ENCODE data around the gene PRDM2.

Gene PRDM2

DNA sequence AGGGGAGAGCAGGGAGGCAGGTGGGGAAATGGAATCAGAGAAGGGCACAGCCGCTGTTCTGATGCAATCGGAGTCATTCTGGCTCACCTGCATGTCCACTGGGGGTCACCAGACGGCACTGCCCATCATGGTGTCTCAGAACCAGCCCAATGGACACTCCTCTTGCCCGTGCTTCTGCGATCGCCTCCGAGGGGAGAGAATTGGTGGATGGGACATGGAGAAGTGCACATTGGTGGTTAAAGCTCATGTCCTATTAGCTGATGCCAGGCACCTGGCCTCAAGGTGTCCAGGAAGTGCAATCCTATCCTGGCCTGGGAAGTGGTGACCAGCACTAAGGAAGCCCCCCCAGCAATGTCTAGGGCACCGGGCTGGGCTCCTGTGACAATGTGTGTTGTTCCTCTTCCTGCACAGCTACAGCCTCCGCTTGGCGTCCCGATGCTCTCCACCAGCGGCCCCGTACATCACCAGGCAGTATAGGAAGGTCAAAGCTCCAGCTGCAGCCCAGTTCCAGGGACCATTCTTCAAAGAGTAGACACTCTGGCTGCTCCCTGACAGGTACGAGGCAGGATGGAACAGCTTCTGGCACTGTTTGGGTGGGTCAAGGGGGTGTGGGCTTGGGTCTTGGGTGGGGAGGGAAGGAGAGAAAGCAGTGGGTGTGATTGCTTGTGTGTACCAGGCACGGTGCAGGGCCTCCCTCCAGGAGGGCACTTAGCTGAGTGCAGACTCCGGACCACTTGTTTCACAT is 116.2 kb downstream of the PRDM2 start:
- Histone ChIP-seq H3K4me1 (ENCODE audit: insufficient read depth, insufficient read length) (no peaks in the 10 kb centered on the region), H3K4me3 (ENCODE audit: insufficient read length, low read depth) (no peak overlapping the region), H3K36me3 (ENCODE audit: insufficient read depth, insufficient read length, low read length) (no peaks in the 10 kb centered on the region), H3K9ac (ENCODE audit: insufficient read length, low read depth) (no peak overlapping the region), H3K27me3 (ENCODE audit: insufficient read depth, insufficient read length) (no peaks in the 10 kb centered on the region), H3K9me3 (ENCODE audit: insufficient read depth, low read length) (no peaks in the 10 kb centered on the region)
- no peak for DNase-seq (ENCODE audit: low read depth, low spot score)
- TF ChIP-seq ZNF274 (IDR thresholded peaks at IDR 0.05; ENCODE audit: low read depth, low read length) (no peak), YY1 (IDR thresholded peaks at IDR 0.05; ENCODE audit: insufficient read depth, insufficient read length) (no peak), SUZ12 (IDR thresholded peaks at IDR 0.05; ENCODE audit: extremely low read depth, insufficient read depth, insufficient read length) (no peak)

DNA sequence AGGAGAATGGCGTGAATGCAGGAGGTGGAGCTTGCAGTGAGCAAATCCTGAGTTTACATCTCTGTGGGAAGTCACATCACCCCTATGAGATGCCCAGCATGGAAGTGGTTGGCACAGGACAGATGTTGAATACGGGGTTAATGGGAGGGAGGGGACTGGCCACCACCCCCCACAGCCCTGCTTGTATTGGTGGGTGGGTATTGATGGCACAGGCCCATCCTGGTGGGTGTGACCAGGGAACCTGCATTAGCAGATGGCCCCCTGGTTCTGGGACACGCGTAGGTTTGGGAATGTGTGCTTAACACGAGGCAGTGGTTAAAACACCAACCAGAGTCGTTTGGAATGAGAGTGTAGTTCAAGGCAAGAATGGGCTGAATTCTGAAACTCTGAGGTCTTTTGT is 117.9 kb downstream of the PRDM2 start:
- DNase-seq (ENCODE audit: low read depth, low spot score) = no peak
- Histone ChIP-seq H3K27me3 (ENCODE audit: insufficient read depth, insufficient read length) (no peaks in the 10 kb centered on the region), H3K4me3 (ENCODE audit: insufficient read length, low read depth) (no peak overlapping the region), H3K9ac (ENCODE audit: insufficient read length, low read depth) (no peak overlapping the region), H3K4me1 (ENCODE audit: insufficient read depth, insufficient read length) (no peaks in the 10 kb centered on the region), H3K9me3 (ENCODE audit: insufficient read depth, low read length) (no peaks in the 10 kb centered on the region), H3K36me3 (ENCODE audit: insufficient read depth, insufficient read length, low read length) (no peaks in the 10 kb centered on the region)
- TF ChIP-seq ZNF274 (IDR thresholded peaks at IDR 0.05; ENCODE audit: low read depth, low read length) = no peak
- no peak for TF ChIP-seq SUZ12 (IDR thresholded peaks at IDR 0.05; ENCODE audit: extremely low read depth, insufficient read depth, insufficient read length)
- no peak for TF ChIP-seq YY1 (IDR thresholded peaks at IDR 0.05; ENCODE audit: insufficient read depth, insufficient read length)

DNA sequence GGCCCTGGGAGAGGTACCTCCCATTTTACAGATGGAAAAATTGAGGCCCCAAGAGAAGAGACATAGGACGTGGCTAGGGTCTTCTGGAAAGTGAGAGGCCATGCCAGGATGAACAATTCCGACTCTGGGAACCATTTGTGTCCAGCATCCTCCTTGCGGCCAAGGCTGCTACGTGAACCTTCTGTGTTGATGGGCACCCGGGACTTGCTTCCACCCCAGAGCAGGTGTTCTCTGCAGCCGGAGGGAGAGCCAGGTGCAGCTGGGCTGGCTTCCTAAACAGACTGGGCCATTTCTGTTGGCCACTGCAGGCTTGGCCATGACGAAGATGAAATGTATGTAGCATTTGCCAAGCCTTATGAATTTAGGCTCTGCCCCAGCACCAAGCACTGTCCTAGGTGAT is 118.9 kb downstream of the PRDM2 start:
- Histone ChIP-seq H3K4me3 (ENCODE audit: insufficient read length, low read depth) (no peak overlapping the region), H3K36me3 (ENCODE audit: insufficient read depth, insufficient read length, low read length) (no peaks in the 10 kb centered on the region), H3K27me3 (ENCODE audit: insufficient read depth, insufficient read length) (no peaks in the 10 kb centered on the region), H3K4me1 (ENCODE audit: insufficient read depth, insufficient read length) (no peaks in the 10 kb centered on the region), H3K9ac (ENCODE audit: insufficient read length, low read depth) (no peak overlapping the region), H3K9me3 (ENCODE audit: insufficient read depth, low read length) (no peaks in the 10 kb centered on the region)
- no peak for DNase-seq (ENCODE audit: low read depth, low spot score)
- TF ChIP-seq SUZ12 (IDR thresholded peaks at IDR 0.05; ENCODE audit: extremely low read depth, insufficient read depth, insufficient read length) (no peak), ZNF274 (IDR thresholded peaks at IDR 0.05; ENCODE audit: low read depth, low read length) (no peak)

DNA sequence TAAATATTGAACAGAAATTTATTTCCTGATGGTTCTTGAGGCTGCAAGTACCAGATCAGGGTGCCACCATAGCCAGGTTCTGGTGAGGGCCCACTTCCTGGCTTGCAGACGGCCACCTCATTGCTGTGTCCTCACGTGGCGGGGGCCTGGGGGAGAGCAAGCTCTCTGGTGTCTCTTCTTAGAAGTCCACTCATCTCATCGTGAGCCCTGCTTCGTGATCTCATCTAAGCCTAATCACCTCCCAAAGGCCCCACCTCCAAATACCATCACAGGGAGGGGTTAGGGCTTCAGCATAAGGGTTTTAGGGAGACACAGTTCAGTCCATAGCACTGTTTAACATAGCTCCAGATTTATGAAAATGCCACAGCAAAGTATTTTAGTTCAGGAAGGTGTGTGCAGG is 119.7 kb downstream of the PRDM2 start:
- no peak overlapping the region for H3K9ac ChIP-seq (ENCODE audit: insufficient read length, low read depth)
- no peak overlapping the region for H3K4me3 ChIP-seq (ENCODE audit: insufficient read length, low read depth)
- no peaks in the 10 kb centered on the region for H3K36me3 ChIP-seq (ENCODE audit: insufficient read depth, insufficient read length, low read length)
- H3K4me1 ChIP-seq (ENCODE audit: insufficient read depth, insufficient read length) = no peaks in the 10 kb centered on the region
- no peaks in the 10 kb centered on the region for H3K27me3 ChIP-seq (ENCODE audit: insufficient read depth, insufficient read length)
- no peak for TF ChIP-seq ZNF274 (IDR thresholded peaks at IDR 0.05; ENCODE audit: low read depth, low read length)
- TF ChIP-seq SUZ12 (IDR thresholded peaks at IDR 0.05; ENCODE audit: extremely low read depth, insufficient read depth, insufficient read length) = no peak
- TF ChIP-seq YY1 (IDR thresholded peaks at IDR 0.05; ENCODE audit: insufficient read depth, insufficient read length) = no peak
- no peaks in the 10 kb centered on the region for H3K9me3 ChIP-seq (ENCODE audit: insufficient read depth, low read length)
- no peak for DNase-seq (ENCODE audit: low read depth, low spot score)

DNA sequence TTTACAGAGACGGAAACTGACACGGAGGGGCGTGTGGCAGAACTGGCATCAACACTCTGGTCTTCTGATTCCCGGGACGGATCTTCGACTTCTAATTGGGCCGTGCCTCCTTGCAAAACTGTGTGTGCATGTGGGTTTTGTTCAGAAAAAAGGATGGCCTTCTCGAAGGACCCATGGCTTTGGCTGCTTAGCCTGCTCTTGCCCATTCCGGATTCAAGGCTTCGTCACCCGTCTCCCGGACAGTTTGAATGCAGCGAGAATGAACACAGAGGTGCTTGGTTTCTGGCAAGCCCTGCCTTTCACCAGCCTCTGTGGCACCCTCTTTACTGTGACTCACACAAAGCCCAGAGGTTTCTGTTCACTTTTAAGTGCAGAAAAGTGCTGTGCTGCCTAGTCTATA is 120.1 kb downstream of the PRDM2 start:
- H3K4me3 ChIP-seq (ENCODE audit: insufficient read length, low read depth) = no peak overlapping the region
- H3K9ac ChIP-seq (ENCODE audit: insufficient read length, low read depth) = no peak overlapping the region
- no peaks in the 10 kb centered on the region for H3K36me3 ChIP-seq (ENCODE audit: insufficient read depth, insufficient read length, low read length)
- no peaks in the 10 kb centered on the region for H3K4me1 ChIP-seq (ENCODE audit: insufficient read depth, insufficient read length)
- DNase-seq (ENCODE audit: low read depth, low spot score) = no peak
- H3K27me3 ChIP-seq (ENCODE audit: insufficient read depth, insufficient read length) = no peaks in the 10 kb centered on the region
- no peak for TF ChIP-seq SUZ12 (IDR thresholded peaks at IDR 0.05; ENCODE audit: extremely low read depth, insufficient read depth, insufficient read length)
- no peak for TF ChIP-seq ZNF274 (IDR thresholded peaks at IDR 0.05; ENCODE audit: low read depth, low read length)
- no peak for TF ChIP-seq YY1 (IDR thresholded peaks at IDR 0.05; ENCODE audit: insufficient read depth, insufficient read length)
- no peaks in the 10 kb centered on the region for H3K9me3 ChIP-seq (ENCODE audit: insufficient read depth, low read length)

DNA sequence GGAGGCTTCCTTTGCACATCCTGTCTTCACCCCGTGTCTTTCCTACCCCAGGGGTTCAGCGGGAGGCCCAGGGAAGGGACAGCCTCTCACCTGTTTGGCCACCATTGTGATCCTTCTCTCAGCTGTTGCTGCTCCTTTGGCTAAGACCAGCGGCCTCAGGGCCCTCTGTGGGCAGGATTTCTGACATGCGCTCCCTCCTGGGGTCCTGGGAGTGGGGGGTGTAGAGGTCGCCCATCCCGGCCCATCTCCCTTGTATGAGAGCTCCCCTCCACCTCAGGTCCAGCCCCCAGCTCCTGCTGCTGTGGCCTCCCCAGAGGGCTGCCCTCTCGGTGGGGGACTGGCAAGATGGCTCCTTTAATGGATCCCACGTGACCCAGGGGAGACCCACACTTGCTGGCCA is 120.5 kb downstream of the PRDM2 start:
- Histone ChIP-seq H3K9ac (ENCODE audit: insufficient read length, low read depth) (no peak overlapping the region), H3K27me3 (ENCODE audit: insufficient read depth, insufficient read length) (no peaks in the 10 kb centered on the region), H3K9me3 (ENCODE audit: insufficient read depth, low read length) (no peaks in the 10 kb centered on the region), H3K4me1 (ENCODE audit: insufficient read depth, insufficient read length) (no peaks in the 10 kb centered on the region), H3K36me3 (ENCODE audit: insufficient read depth, insufficient read length, low read length) (no peaks in the 10 kb centered on the region), H3K4me3 (ENCODE audit: insufficient read length, low read depth) (no peak overlapping the region)
- no peak for DNase-seq (ENCODE audit: low read depth, low spot score)
- TF ChIP-seq YY1 (IDR thresholded peaks at IDR 0.05; ENCODE audit: insufficient read depth, insufficient read length) = no peak
- TF ChIP-seq ZNF274 (IDR thresholded peaks at IDR 0.05; ENCODE audit: low read depth, low read length) = no peak
- TF ChIP-seq SUZ12 (IDR thresholded peaks at IDR 0.05; ENCODE audit: extremely low read depth, insufficient read depth, insufficient read length) = no peak

DNA sequence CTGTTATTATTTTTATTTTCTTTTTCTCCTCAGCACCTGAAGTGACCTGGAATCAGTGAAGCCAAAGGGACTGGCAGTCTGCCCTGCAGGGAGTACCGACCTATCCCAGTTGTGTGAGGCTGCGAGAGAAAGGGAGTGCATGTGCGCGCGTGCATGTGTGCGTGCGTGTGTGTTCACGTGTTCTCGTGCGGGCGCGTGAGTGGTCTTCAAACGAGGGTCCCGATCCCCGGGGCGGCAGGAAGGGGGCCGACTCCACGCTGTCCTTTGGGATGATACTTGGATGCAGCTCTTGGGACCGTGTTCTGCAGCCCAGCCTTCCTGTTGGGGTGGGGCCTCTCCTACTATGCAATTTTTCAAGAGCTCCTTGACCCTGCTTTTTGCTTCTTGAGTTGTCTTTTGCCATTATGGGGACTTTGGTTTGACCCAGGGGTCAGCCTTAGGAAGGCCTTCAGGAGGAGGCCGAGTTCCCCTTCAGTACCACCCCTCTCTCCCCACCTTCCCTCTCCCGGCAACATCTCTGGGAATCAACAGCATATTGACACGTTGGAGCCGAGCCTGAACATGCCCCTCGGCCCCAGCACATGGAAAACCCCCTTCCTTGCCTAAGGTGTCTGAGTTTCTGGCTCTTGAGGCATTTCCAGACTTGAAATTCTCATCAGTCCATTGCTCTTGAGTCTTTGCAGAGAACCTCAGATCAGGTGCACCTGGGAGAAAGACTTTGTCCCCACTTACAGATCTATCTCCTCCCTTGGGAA is 123.3 kb downstream of the PRDM2 start:
- Histone ChIP-seq H3K9ac (ENCODE audit: insufficient read length, low read depth) (no peak overlapping the region), H3K36me3 (ENCODE audit: insufficient read depth, insufficient read length, low read length) (no peaks in the 10 kb centered on the region), H3K4me3 (ENCODE audit: insufficient read length, low read depth) (no peak overlapping the region), H3K9me3 (ENCODE audit: insufficient read depth, low read length) (no peaks in the 10 kb centered on the region), H3K27me3 (ENCODE audit: insufficient read depth, insufficient read length) (no peaks in the 10 kb centered on the region), H3K4me1 (ENCODE audit: insufficient read depth, insufficient read length) (no peaks in the 10 kb centered on the region)
- TF ChIP-seq YY1 (IDR thresholded peaks at IDR 0.05; ENCODE audit: insufficient read depth, insufficient read length) (no peak), ZNF274 (IDR thresholded peaks at IDR 0.05; ENCODE audit: low read depth, low read length) (no peak), SUZ12 (IDR thresholded peaks at IDR 0.05; ENCODE audit: extremely low read depth, insufficient read depth, insufficient read length) (no peak)
- DNase-seq (ENCODE audit: low read depth, low spot score) = no peak

All from NT2/D1 (cell line).